ENCODE data around the gene MGRN1. TPM values are rescaled to one million over a fixed set of nuclear protein-coding genes. Genes with fewer than 3 reads are reported as not detected.
A peak's percentile ranks its signal among the peaks of the same experiment; 100 is the strongest.

Gene MGRN1
- total and polyA plus RNA-seq, 2 donors from 2014 or later = 19.7 to 90.8 TPM

GRCh38 chr16:4659363-4660353 lies 35.0 kb downstream of the MGRN1 start:
- no peaks in the 10 kb centered on the region for H3K27me3 ChIP-seq (ENCODE audit: control insufficient read depth, insufficient read depth, low read length)
- H3K36me3 ChIP-seq (ENCODE audit: control insufficient read depth in 2 of 3, insufficient read depth in 3 of 3, low read length in 3 of 3) = peaks cover 0 to 17% (median 8%) of the 10 kb centered on the region in 3 donors
- FAIRE-seq (no peak), DNase-seq (no peak)
- TF ChIP-seq CTCF (IDR thresholded peaks at IDR 0.05; ENCODE audit: borderline replicate concordance, extremely low read depth, insufficient read depth) = no peak
- H3K4me3 ChIP-seq (ENCODE audit: low read length in 3 of 3) = no peak overlapping the region
- no peaks in the 10 kb centered on the region for H3K9me3 ChIP-seq (ENCODE audit: control insufficient read depth in 2 of 3, insufficient read depth in 1 of 3, low read length in 3 of 3)
- H3K9ac ChIP-seq (ENCODE audit: low read length in 3 of 3) = no peak overlapping the region
- intact Hi-C loops (cut with DNase I) = no loop called here
- peaks cover 0 to 32% (median 4%) of the 10 kb centered on the region in 3 donors for H3K4me1 ChIP-seq (ENCODE audit: control insufficient read depth in 2 of 3, insufficient read depth in 2 of 3, low read depth in 1 of 3, low read length in 3 of 3)
- no peak overlapping the region for H3K27ac ChIP-seq (ENCODE audit: low read depth in 2 of 2, low read length in 2 of 2)

- DNase-seq (peak; percentile 90 to 95 (median 94)), FAIRE-seq (no peak)
- H3K9me3 ChIP-seq (ENCODE audit: control insufficient read depth in 2 of 3, insufficient read depth in 1 of 3, low read length in 3 of 3) = no peaks in the 10 kb centered on the region
- peaks cover 0 to 15% (median 7%) of the 10 kb centered on the region in 3 donors for H3K36me3 ChIP-seq (ENCODE audit: control insufficient read depth in 2 of 3, insufficient read depth in 3 of 3, low read length in 3 of 3)
- intact Hi-C loops (cut with DNase I) = no loop called here
- no peak for TF ChIP-seq CTCF (IDR thresholded peaks at IDR 0.05; ENCODE audit: borderline replicate concordance, extremely low read depth, insufficient read depth)
- H3K9ac ChIP-seq (ENCODE audit: low read length in 3 of 3) = no peak overlapping the region
- peaks cover 0 to 28% (median 4%) of the 10 kb centered on the region in 3 donors for H3K4me1 ChIP-seq (ENCODE audit: control insufficient read depth in 2 of 3, insufficient read depth in 2 of 3, low read depth in 1 of 3, low read length in 3 of 3)
- H3K4me3 ChIP-seq (ENCODE audit: low read length in 3 of 3) = no peak overlapping the region
- no peaks in the 10 kb centered on the region for H3K27me3 ChIP-seq (ENCODE audit: control insufficient read depth, insufficient read depth, low read length)
- no peak overlapping the region for H3K27ac ChIP-seq (ENCODE audit: low read depth in 2 of 2, low read length in 2 of 2)
Observed at GRCh38 chr16:4660454-4661007, 35.9 kb downstream of the MGRN1 start.

- intact Hi-C loops (cut with DNase I) = no loop called here
- H3K4me1 ChIP-seq (ENCODE audit: control insufficient read depth in 2 of 3, insufficient read depth in 2 of 3, low read depth in 1 of 3, low read length in 3 of 3) = peaks cover 0 to 28% (median 4%) of the 10 kb centered on the region in 3 donors
- no peaks in the 10 kb centered on the region for H3K27me3 ChIP-seq (ENCODE audit: control insufficient read depth, insufficient read depth, low read length)
- no peak overlapping the region for H3K9ac ChIP-seq (ENCODE audit: low read length in 3 of 3)
- no peak for TF ChIP-seq CTCF (IDR thresholded peaks at IDR 0.05; ENCODE audit: borderline replicate concordance, extremely low read depth, insufficient read depth)
- FAIRE-seq (no peak), DNase-seq (no peak)
- H3K36me3 ChIP-seq (ENCODE audit: control insufficient read depth in 2 of 3, insufficient read depth in 3 of 3, low read length in 3 of 3) = peaks cover 0 to 9% (median 5%) of the 10 kb centered on the region in 3 donors
- no peaks in the 10 kb centered on the region for H3K9me3 ChIP-seq (ENCODE audit: control insufficient read depth in 2 of 3, insufficient read depth in 1 of 3, low read length in 3 of 3)
- H3K27ac ChIP-seq (ENCODE audit: low read depth in 2 of 2, low read length in 2 of 2) = no peak overlapping the region
- H3K4me3 ChIP-seq (ENCODE audit: low read length in 3 of 3) = no peak overlapping the region
Observed at GRCh38 chr16:4661661-4662060, 37.0 kb downstream of the MGRN1 start.

Data from kidney (tissue), 14 donors.